Measurements from ENCODE around the gene PRKD1.

The PRKD1 gene

DNA sequence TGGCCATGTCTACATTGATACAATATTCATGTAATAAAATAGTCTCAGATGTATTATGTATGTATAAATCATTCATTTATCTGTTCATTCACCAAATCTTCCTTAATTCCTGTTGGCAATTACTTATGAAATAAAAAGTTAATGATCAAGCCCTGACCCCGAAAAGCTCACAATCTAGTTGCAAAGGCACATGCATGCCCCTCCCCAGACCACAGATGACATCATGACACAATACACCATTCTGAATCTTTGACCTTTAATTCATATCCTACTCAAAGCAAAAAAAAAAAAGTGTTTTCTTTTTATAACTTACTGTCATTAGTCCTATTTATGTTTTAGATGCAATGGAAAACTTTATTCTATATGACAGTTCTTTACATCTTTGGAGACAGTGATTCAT, 346.9 kb downstream of the PRKD1 start:
- no peak for DNase-seq

DNA sequence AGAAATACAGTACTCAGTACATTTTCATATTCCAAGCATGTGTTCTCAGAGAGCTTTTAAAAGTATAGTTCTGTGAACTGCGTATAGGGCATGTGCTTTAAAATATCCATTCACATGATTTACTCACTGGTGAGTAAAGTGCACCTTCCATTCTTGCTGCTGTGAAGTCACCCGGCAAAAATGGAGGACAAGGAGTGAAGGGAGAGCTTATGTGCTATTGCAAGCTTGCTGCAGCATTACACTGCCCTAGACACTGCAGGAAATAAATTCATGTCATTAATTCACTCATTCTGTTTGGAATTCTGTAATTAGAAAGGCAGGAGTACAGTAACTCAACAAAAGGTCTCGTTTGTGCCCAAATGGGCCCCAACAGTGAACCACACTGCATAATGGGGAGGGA, 347.8 kb downstream of the PRKD1 start:
- no peak for DNase-seq

DNA sequence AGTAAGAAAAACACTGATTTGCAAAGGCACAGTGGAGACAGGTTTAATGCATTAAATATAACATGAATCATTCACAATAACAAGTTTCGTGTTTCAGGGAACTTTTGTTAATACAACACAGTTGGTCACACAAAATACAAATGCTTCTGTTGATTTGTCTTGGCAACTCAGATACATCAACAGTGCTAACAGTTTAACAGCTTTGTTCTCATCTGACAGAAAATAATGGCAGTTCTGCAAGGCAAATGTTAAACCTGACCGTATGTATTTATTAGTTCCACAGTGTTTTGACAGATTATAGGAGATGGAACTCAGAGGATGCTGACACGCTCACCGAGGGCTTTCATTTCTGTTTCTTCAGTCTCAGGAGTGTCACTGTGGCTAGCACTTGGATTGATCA, 350.7 kb downstream of the PRKD1 start:
- DNase-seq = no peak

DNA sequence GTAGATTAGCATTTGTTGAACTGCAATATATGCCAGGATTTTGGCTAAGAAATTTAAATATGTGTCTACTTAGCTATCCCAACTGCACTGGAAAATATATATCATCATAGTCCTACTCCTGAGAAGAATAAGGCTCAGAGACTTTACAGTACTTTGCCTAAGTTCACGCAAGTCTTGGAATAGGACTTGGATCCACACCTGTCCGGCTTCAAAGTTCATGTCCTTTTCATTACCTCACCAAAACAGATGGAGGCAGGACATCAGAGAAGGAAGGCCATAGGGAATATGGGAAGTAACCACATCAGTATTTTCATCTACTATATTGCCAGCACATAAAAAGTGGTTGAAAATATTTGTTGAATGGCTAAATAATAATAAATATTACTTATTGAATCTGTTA, 358.5 kb downstream of the PRKD1 start:
- no peak for DNase-seq

DNA sequence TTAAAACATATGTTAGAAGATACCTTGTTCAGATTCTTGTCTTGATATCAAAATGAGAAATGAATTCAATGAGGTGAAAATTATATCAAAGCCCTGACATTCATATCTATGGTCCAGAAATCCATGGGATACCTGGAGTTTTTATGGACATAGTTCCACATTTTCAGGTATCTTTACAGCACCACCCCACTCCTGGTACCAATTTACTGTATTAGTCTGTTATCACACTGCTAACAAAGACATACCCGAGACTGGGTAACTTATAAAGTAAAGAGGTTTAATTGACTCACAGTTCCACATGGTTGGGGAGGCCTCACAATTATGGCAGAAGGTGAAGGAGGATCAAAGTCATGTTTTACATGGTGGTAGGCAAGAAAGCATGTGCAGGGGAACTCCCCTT, 361.5 kb downstream of the PRKD1 start:
- DNase-seq = no peak

DNA sequence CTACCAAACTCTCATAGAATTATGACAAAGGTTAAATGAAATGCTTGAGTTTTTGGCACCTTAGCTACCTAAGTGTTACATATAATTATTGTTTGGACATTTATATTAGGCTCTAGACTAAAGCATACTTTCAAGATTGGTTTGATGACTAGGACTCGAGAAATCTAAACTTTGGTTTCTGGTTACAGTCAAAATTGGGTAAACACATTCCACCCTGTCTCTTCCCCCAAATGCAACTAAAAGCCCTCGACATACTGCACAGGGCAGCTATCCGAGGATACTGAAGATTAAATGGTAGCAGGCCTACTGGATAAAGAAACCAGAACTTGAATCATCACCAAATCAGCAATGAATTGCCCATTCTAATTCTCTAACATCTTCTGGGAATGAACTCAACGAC, 369.1 kb downstream of the PRKD1 start:
- DNase-seq = no peak

DNA sequence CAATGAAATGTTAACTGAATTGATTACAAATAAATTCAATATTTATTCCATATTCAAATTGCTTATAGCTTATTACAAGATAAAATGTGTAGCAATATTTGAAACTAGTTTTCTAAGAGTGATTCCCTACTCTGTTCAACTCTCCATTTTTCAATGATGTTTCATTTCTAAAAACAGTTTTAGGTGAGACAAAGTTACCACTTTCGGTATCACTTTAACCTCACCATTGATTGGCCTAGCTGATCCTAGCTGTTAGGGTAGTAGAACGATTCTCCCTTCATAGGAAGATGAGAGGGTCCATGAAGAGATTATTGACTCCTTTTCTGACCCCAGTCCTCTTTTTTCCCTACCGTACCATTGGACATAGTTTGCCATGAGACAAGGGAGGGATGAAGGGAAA, 373.3 kb downstream of the PRKD1 start:
- DNase-seq = no peak

DNA sequence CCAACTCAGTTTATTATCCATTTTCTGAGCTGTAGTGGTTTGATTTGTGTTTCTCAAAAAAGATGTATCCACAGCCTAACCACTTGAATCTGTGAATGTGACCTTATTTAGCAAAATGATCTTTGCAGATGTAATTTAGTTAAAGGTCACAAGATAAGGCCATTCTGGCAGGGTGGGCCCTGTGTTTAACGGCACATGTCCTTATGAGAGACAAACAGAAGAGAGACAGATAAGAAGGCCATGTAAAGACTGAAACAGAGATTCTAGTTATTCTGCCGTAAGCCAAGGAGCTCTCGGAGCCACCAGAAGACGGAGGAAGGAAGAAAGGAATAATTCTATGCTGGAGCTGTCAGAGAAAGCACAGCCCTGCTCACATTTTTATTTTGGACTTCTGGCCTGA, 374.2 kb downstream of the PRKD1 start:
- no peak for DNase-seq

DNA sequence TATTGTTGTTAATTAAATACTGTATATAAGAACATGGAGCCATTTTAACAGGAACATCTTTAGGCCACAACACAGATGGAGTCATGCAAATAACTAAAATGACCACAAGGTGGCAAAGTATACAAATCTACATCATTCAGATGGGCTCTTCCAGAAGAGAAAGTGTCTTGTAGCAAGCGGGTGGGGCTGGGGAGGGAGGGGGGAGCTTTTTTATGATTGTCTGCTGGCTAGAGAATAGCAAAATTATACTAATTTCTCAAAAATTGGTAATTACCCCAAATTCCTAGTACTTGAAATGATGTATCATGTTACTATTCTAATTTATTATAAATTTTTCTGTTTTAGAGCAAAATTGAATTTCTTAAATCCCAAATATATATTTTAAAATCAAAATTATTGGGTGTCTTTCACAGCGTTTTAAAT, 378.7 kb downstream of the PRKD1 start:
- DNase-seq = no peak

DNA sequence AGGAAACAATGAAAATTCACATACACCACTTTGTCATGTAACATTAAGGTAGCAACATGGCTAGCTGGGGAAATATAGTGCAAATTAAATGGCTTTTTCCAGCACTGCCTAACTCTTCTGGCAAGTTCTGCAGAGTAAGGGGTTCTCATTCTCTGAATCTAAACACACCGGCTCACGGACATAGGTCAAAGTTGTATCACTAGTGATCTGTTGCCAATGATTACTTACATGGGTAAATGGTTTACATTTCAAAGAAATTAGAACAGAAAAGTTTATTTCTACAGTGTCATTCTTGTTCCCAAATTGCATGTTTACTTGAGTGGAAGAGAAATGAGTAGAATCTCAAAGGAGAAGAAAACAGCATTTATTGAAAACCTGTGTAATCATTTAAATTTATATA, 381.9 kb downstream of the PRKD1 start:
- no peak for DNase-seq

DNA sequence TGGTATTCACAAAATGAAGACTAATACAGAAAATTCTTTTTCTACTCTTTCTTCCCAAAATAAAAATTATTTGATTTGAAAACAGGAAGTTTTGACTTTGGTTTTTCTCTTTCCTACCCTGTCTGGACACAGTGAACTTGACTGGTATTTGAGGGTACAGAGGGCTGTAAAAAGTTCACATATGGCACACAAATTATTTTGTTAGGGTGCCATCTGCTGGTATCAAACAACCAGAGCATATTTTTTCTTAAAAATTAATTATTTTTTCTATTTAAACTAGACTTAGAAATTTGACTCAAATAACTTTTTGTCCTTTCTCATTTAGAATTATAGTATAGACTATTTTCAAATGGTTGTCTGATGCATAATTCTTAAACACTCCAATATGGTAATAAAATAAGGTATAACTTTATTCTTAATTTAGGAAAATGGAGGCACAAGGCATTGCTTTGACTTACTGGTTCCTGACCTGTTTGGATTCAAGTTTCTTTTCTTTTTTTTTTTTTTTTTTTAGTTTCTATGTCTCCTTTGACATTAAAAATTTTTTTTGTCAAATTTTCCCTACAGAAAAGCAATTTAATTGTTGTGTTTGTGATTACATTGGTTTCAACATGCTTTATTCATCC, 390.6 kb downstream of the PRKD1 start:
- DNase-seq = no peak

DNA sequence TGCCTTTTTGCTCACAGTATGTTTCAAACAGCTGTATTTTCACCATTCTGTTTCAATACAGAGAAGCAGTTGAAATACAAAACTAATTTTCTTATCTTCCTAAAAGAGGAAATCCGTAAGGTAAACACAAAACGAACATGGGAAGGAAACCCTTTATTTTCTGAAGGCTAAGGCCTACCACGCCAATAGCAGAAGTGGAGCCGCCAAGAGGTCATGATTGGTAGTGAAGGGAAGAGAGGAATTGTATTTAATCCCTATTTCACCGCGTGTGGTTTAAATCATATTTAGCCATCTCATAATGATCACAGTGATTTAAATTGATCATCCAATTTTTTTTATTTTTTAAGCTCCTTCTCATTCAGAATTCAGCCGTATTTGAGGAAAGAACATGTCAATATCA, 398.2 kb downstream of the PRKD1 start:
- DNase-seq = no peak

DNA sequence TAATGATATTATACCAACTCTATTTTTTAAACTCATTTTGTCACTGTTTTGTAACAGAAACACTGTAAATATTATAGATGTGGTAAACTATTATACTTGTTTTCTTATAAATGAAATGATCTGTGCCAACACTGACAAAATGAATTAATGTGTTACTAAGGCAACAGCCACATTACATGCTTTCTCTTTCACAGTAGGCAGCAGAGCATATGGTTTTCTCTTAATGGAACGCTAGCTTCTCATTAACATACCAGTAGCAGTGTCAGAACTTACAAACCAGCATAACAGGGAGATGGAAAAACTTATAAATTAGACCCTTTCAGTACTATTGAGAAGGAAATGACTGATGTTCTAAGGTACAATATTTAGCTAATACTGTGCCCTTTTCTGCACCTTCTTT, 398.8 kb downstream of the PRKD1 start:
- no peak for DNase-seq

DNA sequence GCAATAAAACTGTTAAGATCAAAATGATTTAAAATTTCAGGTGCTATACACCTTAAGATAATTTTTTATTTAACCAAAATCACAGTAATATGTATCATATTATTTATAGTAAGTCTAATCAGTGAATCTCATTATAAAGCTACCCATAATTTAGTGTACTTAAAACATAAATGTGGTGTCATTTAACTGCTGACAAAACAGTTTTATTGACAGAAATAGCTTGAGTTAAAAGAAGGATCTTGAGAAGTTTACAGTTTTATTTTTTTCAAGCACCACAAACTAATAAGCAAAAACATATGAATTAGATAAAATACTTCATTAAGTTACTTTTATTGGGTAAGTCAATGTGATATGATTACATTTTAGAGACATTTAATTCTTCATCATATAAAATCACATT, 400.4 kb downstream of the PRKD1 start:
- no peak for DNase-seq

Measured in activated CD4-positive, alpha-beta T cell treated with anti-CD3 and anti-CD28 coated beads for 4 hours (primary cell).